ENCODE data around the gene GSX2. TPM values are rescaled to one million over a fixed set of nuclear protein-coding genes. Genes with fewer than 3 reads are reported as not detected.

The GSX2 gene
- total RNA-seq, 1 donor from 2014 or later = not detected

GRCh38 chr4:54074381-54074780 lies 25.6 kb upstream of the GSX2 start:
- H3K27ac Mint-ChIP-seq (ENCODE audit: unreplicated experiment) = no peak overlapping the region
- H3K4me3 Mint-ChIP-seq (ENCODE audit: unreplicated experiment) = no peak overlapping the region
- TF ChIP-seq, protein P1, sequence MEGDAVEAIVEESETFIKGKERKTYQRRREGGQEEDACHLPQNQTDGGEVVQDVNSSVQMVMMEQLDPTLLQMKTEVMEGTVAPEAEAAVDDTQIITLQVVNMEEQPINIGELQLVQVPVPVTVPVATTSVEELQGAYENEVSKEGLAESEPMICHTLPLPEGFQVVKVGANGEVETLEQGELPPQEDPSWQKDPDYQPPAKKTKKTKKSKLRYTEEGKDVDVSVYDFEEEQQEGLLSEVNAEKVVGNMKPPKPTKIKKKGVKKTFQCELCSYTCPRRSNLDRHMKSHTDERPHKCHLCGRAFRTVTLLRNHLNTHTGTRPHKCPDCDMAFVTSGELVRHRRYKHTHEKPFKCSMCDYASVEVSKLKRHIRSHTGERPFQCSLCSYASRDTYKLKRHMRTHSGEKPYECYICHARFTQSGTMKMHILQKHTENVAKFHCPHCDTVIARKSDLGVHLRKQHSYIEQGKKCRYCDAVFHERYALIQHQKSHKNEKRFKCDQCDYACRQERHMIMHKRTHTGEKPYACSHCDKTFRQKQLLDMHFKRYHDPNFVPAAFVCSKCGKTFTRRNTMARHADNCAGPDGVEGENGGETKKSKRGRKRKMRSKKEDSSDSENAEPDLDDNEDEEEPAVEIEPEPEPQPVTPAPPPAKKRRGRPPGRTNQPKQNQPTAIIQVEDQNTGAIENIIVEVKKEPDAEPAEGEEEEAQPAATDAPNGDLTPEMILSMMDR (IDR thresholded peaks at IDR 0.05; ENCODE audit: unreplicated experiment) = no peak
- no peaks in the 10 kb centered on the region for H3K9me3 Mint-ChIP-seq (ENCODE audit: unreplicated experiment)
- peaks cover 3% of the 10 kb centered on the region for H3K27me3 Mint-ChIP-seq (ENCODE audit: unreplicated experiment)
- no peak for DNase-seq (ENCODE audit: low spot score)
- H3K36me3 Mint-ChIP-seq (ENCODE audit: low read depth, unreplicated experiment) = no peaks in the 10 kb centered on the region
- peaks cover 8% of the 10 kb centered on the region for H3K4me1 Mint-ChIP-seq (ENCODE audit: unreplicated experiment)

DNA sequence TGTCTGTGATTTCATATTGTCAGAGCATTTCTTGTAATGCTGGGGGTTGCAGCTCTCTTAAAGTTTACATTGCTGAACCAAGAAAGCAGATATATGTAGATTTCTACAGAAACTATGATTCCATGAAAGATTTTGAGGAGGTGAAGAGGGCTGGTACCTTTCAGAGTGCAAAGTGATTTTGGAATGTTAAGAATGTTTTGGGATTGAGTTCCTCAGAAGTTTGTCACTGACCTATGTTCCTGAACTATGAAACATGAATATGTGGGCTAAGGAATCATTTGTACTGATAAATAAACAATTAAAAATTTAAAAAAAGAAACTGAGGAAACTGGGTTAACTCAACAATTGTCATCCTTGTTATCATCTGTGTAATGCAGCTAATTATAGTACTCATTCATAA lies 23.3 kb upstream of the GSX2 start:
- H3K27ac Mint-ChIP-seq (ENCODE audit: unreplicated experiment) = no peak overlapping the region
- no peaks in the 10 kb centered on the region for H3K27me3 Mint-ChIP-seq (ENCODE audit: unreplicated experiment)
- peaks cover 4% of the 10 kb centered on the region for H3K4me1 Mint-ChIP-seq (ENCODE audit: unreplicated experiment)
- no peaks in the 10 kb centered on the region for H3K36me3 Mint-ChIP-seq (ENCODE audit: low read depth, unreplicated experiment)
- no peak overlapping the region for H3K4me3 Mint-ChIP-seq (ENCODE audit: unreplicated experiment)
- no peak for DNase-seq (ENCODE audit: low spot score)
- TF ChIP-seq, protein P1 (IDR thresholded peaks at IDR 0.05; ENCODE audit: unreplicated experiment) = no peak
- no peaks in the 10 kb centered on the region for H3K9me3 Mint-ChIP-seq (ENCODE audit: unreplicated experiment)

DNA sequence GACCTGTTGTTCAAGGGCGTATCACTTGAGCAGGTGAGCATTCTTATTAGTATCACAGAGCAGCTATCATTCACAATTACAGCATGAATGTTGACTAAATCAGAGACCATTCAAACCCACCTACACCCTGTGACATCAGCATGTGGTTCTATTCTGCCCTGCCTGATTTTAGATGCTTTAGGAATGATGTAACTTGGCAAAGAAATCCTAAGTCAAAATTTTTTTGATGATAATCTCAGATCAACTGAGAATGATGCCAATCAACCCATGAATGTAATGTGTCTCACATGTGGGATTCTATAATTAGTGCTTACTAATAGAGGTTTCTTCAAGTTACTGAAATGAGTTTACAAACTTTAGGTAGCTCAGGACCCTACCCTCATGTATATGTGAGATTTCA lies 22.2 kb upstream of the GSX2 start:
- no peak overlapping the region for H3K27ac Mint-ChIP-seq (ENCODE audit: unreplicated experiment)
- H3K36me3 Mint-ChIP-seq (ENCODE audit: low read depth, unreplicated experiment) = no peaks in the 10 kb centered on the region
- no peaks in the 10 kb centered on the region for H3K9me3 Mint-ChIP-seq (ENCODE audit: unreplicated experiment)
- no peak for DNase-seq (ENCODE audit: low spot score)
- TF ChIP-seq, protein P1 (IDR thresholded peaks at IDR 0.05; ENCODE audit: unreplicated experiment) = no peak
- H3K4me1 Mint-ChIP-seq (ENCODE audit: unreplicated experiment) = peaks cover 15% of the 10 kb centered on the region
- H3K4me3 Mint-ChIP-seq (ENCODE audit: unreplicated experiment) = no peak overlapping the region
- no peaks in the 10 kb centered on the region for H3K27me3 Mint-ChIP-seq (ENCODE audit: unreplicated experiment)

DNA sequence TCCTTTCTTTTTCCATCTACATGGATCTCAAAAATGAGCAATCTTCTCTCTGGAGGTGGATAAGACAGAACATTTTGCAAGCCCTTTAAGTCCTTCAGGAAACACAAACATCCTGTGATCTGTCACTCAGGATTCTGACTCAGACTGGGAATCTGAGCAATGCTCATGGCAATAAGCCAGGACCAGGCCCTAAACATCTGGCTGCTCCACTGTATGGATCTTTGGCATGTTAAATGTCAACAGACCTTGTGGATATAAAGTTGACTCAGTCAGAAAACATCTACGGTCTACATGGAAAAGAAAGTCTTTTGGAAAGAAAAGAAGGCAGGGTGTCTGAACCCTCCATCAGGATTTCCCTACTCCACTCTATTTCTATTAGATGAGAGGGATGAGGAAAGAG lies 17.8 kb upstream of the GSX2 start:
- H3K27ac Mint-ChIP-seq (ENCODE audit: unreplicated experiment) = no peak overlapping the region
- H3K9me3 Mint-ChIP-seq (ENCODE audit: unreplicated experiment) = no peaks in the 10 kb centered on the region
- peaks cover 19% of the 10 kb centered on the region for H3K4me1 Mint-ChIP-seq (ENCODE audit: unreplicated experiment)
- TF ChIP-seq, protein P1 (IDR thresholded peaks at IDR 0.05; ENCODE audit: unreplicated experiment) = no peak
- H3K27me3 Mint-ChIP-seq (ENCODE audit: unreplicated experiment) = no peaks in the 10 kb centered on the region
- DNase-seq (ENCODE audit: low spot score) = no peak
- H3K4me3 Mint-ChIP-seq (ENCODE audit: unreplicated experiment) = no peak overlapping the region
- H3K36me3 Mint-ChIP-seq (ENCODE audit: low read depth, unreplicated experiment) = no peaks in the 10 kb centered on the region

- H3K36me3 Mint-ChIP-seq (ENCODE audit: low read depth, unreplicated experiment) = no peaks in the 10 kb centered on the region
- no peak overlapping the region for H3K27ac Mint-ChIP-seq (ENCODE audit: unreplicated experiment)
- DNase-seq (ENCODE audit: low spot score) = no peak
- H3K27me3 Mint-ChIP-seq (ENCODE audit: unreplicated experiment) = peaks cover 1% of the 10 kb centered on the region
- H3K9me3 Mint-ChIP-seq (ENCODE audit: unreplicated experiment) = no peaks in the 10 kb centered on the region
- no peak overlapping the region for H3K4me3 Mint-ChIP-seq (ENCODE audit: unreplicated experiment)
- TF ChIP-seq, protein P1 (IDR thresholded peaks at IDR 0.05; ENCODE audit: unreplicated experiment) = no peak
- peaks cover 19% of the 10 kb centered on the region for H3K4me1 Mint-ChIP-seq (ENCODE audit: unreplicated experiment)
Measured at GRCh38 chr4:54085284-54085683, 14.7 kb upstream of the GSX2 start.
